GM19438 (cell line): ENCODE results near the gene EGLN2.
"Not testable (repeated sequence)": the region's sequence is repeated elsewhere in the genome, so short reads cannot be mapped to it uniquely, and the experiment has no call there.

ENCODE experiments used
- ATAC-seq: cut with Tn5 transposase; IDR thresholded peaks from one replicate; pipeline ENCODE4 v1.9.1; 2021; ENCODE audit warnings: low read depth; ENCODE audit not compliant: unreplicated experiment

The EGLN2 gene

DNA sequence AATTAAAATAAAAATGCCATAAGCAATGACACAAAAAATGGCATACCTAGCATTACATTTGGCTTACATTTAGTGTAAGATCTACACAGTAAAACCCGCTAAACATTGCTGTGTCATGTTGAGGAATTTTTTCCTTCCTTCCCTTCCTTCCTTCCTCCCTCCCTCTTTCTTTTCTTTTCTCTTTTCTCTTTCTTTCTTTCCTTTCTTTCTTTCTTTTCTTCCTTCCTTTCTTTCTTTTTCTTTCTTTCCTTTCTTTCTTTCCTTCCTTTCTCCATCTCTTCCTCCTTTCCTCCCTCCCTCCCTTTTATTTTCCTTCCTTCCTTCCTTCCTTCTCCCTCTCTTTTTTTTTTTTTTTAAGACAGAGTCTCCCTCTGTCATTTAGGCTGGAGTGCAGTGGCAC, 39.5 kb downstream of the EGLN2 start:
- ATAC-seq, result not testable (repeated sequence)

DNA sequence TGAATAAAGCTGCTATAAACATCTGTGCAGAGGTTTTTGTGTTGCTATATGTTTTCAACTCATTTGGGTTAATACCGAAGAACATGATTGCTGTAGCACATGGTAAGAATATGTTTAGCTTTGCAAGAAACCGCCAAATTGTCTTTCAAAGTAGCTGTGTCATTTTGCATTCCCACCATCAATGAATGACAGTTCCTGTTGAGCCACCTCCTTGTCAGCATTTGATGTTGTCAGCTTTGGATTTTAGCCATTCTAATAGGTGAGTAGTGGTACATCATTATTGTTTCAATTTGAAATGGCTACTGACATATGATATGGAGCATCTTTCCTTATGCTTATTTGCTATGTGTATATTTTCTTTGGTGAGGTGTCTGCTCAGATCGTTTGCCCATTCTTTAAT, 43.0 kb downstream of the EGLN2 start:
- ATAC-seq, result not testable (repeated sequence)

DNA sequence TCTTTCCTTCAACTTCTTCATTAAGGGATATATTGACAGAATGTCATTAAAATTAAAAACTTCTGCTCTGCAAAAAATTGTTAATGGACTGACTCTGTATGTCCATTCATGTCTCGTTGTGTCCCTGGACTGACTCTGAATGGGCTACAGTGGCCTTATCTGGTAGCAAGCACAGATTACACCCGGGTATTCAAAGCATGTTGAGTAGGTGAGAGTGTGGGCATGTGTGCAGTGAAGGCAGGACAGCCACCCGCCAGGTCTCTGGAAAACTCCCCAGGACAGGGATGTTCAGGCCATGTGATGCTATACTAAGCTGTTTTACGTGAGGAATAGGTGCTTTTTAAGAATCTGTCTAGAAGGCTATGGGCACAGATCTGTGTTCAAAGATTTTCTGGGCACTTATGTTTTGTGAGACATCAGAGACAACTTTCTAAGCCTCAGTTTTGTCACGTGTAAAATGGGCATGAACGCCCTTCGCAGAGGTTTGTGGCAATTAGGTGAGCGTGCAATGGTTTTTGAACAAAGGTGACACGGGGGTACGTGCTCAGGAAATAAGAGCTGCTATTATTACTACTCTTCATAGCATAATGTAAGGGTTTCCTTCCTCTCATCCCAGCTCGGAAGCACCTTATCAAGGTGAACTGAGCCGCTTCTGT, 44.1 kb downstream of the EGLN2 start:
- ATAC-seq, result not testable (repeated sequence)

DNA sequence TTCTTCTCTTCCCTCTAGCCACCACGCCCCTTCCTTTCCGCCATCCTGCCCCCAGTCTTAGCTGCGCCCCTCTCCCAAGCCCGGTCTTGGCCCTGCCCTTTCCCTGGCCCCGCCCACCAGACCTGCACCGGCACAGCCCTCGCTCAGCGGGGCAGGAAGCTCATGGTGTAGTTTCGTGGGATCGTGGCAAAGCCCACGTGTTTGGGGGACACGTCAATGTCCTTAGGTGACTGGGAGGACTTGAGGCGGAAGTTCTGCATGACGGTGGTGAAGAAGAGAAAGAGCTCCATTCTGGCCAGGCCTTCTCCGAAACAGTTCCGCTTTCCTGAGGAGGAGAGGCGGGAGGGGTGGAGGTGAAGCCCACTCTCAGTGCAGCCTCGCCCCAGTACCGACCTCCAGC, 44.7 kb downstream of the EGLN2 start:
- ATAC-seq, result not testable (repeated sequence)

DNA sequence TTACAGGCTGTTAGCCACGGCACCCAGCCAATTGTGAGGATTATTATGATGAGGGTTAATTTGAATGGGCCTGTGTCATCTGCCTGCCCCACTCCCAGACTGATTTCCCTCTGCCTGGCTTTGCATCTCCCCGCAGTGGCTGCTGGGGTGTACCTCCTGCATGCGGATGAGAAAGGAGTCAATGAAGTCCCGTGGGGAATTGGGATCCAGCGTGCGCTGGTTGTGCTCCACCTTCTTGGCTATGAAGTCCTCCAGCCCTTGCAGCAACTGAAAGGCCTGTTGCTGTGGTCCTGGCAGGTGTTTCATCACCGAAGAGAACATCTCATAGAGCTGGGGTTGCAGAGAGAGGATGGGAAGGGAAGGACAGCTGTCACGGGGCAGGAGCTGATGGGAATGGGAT, 47.7 kb downstream of the EGLN2 start:
- ATAC-seq, result not testable (repeated sequence)

DNA sequence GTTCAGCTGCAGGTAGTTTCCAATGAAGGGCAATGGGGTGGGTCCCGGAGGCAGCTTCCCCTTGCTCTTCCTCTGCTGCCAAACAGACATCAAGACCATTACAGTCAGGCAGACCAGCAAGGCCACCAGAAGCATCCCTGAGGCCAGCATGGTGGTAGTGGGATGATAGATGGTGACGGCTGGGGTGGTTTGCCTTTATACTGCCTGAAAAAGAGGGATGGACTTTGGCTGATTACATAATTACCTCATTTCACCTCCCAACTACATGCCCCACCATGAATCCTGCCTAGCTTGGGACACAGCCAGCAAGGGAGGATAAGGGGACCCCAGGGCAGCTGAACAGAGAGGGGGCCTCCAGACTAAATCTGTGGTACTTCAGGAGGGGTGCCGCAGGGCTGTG, 51.3 kb downstream of the EGLN2 start, which contains the start of gene CYP2A6:
CYP2A6 (minus strand) TSS at position 171 of the 400 bp plus-strand sequence; CDS start at position 150, 21 bp downstream.
- ATAC-seq, result not testable (repeated sequence)

DNA sequence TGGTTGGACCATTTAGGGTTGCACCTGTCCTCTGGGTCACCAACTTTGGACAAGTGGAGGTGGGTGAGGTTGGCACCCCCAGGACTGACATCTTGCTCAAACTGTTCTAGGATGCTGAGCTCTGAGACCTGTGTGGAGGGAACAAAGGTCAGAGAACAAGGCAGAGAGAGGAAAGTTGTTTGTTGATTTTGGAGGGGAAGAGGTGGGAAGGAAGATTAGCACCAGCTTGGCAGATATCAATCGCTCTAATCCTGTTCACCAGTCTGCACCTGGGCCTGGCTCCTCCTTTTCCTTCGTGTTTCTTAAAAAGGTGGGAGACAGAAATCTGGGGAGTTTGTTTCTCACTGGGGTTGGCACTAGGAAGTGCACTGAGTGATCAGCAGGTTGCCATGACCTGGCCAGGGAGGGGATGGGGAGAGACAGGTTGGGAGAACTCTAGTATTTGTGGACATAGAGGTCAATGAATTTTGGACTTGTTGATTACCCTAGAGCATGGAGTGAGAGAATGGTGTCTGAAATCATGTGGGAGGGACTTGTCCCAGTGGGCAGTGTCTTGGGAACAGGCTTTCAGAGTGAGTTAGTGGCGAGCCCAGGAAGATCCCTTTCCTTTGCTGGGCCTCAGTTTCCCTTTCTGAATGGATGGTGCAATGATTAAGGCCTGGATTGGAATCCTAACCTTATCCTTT, 53.6 kb downstream of the EGLN2 start:
- not testable (repeated sequence) for ATAC-seq
